ENCODE data around the gene PTP4A2. TPM values are rescaled to one million over a fixed set of nuclear protein-coding genes. Genes with fewer than 3 reads are reported as not detected.

The PTP4A2 gene
- polyA plus RNA-seq, 1 of the 3 experiments (the other 2 are of a cell fraction) = 41.7 TPM

DNA sequence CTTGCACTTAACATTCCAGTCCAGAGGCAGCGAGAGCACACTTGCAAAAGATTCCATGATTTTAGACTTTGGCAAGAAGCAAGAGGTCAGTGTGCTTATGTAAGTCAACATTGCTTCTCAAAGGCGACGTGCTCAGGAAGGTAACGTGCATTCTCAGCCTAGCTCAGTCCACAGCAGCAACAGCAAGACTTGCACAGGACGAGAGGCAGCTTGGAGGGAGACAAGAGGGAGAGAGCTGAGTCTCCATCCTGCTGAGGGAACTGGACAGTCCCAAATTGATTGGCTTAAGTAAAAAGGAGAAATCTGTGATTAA, 56.5 kb downstream of the PTP4A2 start:
- CTCF ChIA-PET = no interaction called here
- Histone ChIP-seq H3K27ac (ENCODE audit: low read depth in 2 of 2, low read length in 1 of 2) (no peak overlapping the region), H3K27me3 (ENCODE audit: insufficient read depth) (no peaks in the 10 kb centered on the region), H3K79me2 (ENCODE audit: insufficient read depth) (no peaks in the 10 kb centered on the region), H3K4me1 (ENCODE audit: control insufficient read depth in 1 of 2, insufficient read depth in 2 of 2, low read depth in 1 of 2, low read length in 1 of 2) (no peaks in the 10 kb centered on the region), H2AFZ (ENCODE audit: low read depth) (no peak overlapping the region), H3K9me3 (no peaks in the 10 kb centered on the region), H3K4me3 (ENCODE audit: low read depth in 2 of 2, low read length in 1 of 2) (no peak overlapping the region), H3K4me2 (no peak overlapping the region), H4K20me1 (ENCODE audit: insufficient read depth) (no peaks in the 10 kb centered on the region), H3F3A (replicated peaks; ENCODE audit: insufficient read depth) (no peaks in the 10 kb centered on the region), H3K36me3 (replicated peaks in 1 of 2; ENCODE audit: control insufficient read depth in 1 of 2, insufficient read depth in 2 of 2, low read length in 1 of 2) (no peaks in the 10 kb centered on the region), H3K9ac (no peak overlapping the region), H3K9me2 (no peaks in the 10 kb centered on the region)
- DNase-seq = no peak
- TF ChIP-seq, protein P1, sequence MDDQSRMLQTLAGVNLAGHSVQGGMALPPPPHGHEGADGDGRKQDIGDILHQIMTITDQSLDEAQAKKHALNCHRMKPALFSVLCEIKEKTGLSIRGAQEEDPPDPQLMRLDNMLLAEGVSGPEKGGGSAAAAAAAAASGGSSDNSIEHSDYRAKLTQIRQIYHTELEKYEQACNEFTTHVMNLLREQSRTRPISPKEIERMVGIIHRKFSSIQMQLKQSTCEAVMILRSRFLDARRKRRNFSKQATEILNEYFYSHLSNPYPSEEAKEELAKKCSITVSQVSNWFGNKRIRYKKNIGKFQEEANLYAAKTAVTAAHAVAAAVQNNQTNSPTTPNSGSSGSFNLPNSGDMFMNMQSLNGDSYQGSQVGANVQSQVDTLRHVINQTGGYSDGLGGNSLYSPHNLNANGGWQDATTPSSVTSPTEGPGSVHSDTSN (IDR thresholded peaks at IDR 0.05) = no peak
- no peak for TF ChIP-seq SIN3A (IDR thresholded peaks at IDR 0.05; ENCODE audit: borderline replicate concordance, low read depth, low read length)
- TF ChIP-seq, protein P2, sequence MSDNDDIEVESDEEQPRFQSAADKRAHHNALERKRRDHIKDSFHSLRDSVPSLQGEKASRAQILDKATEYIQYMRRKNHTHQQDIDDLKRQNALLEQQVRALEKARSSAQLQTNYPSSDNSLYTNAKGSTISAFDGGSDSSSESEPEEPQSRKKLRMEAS (IDR thresholded peaks at IDR 0.05; ENCODE audit: low read depth) = no peak
- no peak for TF ChIP-seq RCOR1 (IDR thresholded peaks at IDR 0.05; ENCODE audit: low read length)
- no peak for TF ChIP-seq GABPA (IDR thresholded peaks at IDR 0.05; ENCODE audit: low read depth)
- no peak for TF ChIP-seq TAF1 (IDR thresholded peaks at IDR 0.05; ENCODE audit: borderline replicate concordance, low read depth, low read length)
- TF ChIP-seq, protein P3, sequence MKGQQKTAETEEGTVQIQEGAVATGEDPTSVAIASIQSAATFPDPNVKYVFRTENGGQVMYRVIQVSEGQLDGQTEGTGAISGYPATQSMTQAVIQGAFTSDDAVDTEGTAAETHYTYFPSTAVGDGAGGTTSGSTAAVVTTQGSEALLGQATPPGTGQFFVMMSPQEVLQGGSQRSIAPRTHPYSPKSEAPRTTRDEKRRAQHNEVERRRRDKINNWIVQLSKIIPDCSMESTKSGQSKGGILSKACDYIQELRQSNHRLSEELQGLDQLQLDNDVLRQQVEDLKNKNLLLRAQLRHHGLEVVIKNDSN (IDR thresholded peaks at IDR 0.05; ENCODE audit: borderline replicate concordance, low read depth) = no peak
- no peak for TF ChIP-seq MXI1 (IDR thresholded peaks at IDR 0.05; ENCODE audit: low read depth, low read length)
- no peak for TF ChIP-seq RAD21 (IDR thresholded peaks at IDR 0.05; ENCODE audit: low read length)
- TF ChIP-seq ELF1 (IDR thresholded peaks at IDR 0.05) = no peak
- no peak for TF ChIP-seq TEAD4 (IDR thresholded peaks at IDR 0.05; ENCODE audit: borderline replicate concordance, insufficient read depth)
- TF ChIP-seq, protein P4, sequence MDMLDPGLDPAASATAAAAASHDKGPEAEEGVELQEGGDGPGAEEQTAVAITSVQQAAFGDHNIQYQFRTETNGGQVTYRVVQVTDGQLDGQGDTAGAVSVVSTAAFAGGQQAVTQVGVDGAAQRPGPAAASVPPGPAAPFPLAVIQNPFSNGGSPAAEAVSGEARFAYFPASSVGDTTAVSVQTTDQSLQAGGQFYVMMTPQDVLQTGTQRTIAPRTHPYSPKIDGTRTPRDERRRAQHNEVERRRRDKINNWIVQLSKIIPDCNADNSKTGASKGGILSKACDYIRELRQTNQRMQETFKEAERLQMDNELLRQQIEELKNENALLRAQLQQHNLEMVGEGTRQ (IDR thresholded peaks at IDR 0.05; ENCODE audit: borderline replicate concordance, low read depth, low read length) = no peak
- TF ChIP-seq JUND (IDR thresholded peaks at IDR 0.05) = no peak
- TF ChIP-seq FOXM1 (IDR thresholded peaks at IDR 0.05; ENCODE audit: low read depth) = no peak
- TF ChIP-seq YY1 (IDR thresholded peaks at IDR 0.05; ENCODE audit: low read depth) = no peak
- no peak for TF ChIP-seq NFIC (IDR thresholded peaks at IDR 0.05; ENCODE audit: borderline replicate concordance)
- TF ChIP-seq POLR2AphosphoS5 (IDR thresholded peaks at IDR 0.05; ENCODE audit: low read depth, low read length) = no peak
- no peak for TF ChIP-seq CHD2 (IDR thresholded peaks at IDR 0.05; ENCODE audit: low read length, partially characterized antibody)
- POLR2A ChIA-PET = no interaction called here
- WGBS (ENCODE audit: low lambda C conversion rate) = 85% methylated on average over 5 of the region's 5 CpGs

Measured in SK-N-SH (cell line).